Gastrocnemius medialis (tissue), 4 donors: ENCODE data around the gene FIGNL1. TPM values are rescaled to one million over a fixed set of nuclear protein-coding genes. Genes with fewer than 3 reads are reported as not detected.

Experiments used
- ATAC-seq, 2 donors: fragments of 150-250 bp; one replicate each; pipeline ENCODE4 v1.9.1; 2016
- DNase-seq, 2 donors: peaks; one replicate each; pipeline ENCODE4 v3.0.0-alpha.2; 2019
- H3K27ac ChIP-seq, 4 donors: fragments of 200-600 bp; sonication (generic); 1 replicate in 1 of 4; 2 replicates in 3 of 4; pipeline ENCODE4 v1.5.1; 2016 to 2018; ENCODE audit warnings: mild to moderate bottlenecking in 2 of 4, moderate library complexity in 1 of 4
- H3K27me3 ChIP-seq, 3 donors: fragments of 200-600 bp; sonication (generic) in 2 of 3; 1 replicate in 1 of 3; 2 replicates in 2 of 3; pipeline versions ENCODE4 v1.5.1 to v1.6.0; 2016 to 2019; ENCODE audit warnings: mild to moderate bottlenecking in 1 of 3, moderate library complexity in 1 of 3
- H3K36me3 ChIP-seq, 2 donors: fragments of 200-600 bp; sonication (generic) in 1 of 2; one replicate each; pipeline ENCODE4 v1.5.1; 2017 to 2018
- H3K4me1 ChIP-seq, 2 donors: fragments of 200-600 bp; sonication (generic) in 1 of 2; one replicate each; pipeline ENCODE4 v1.5.1; 2016 to 2017; ENCODE audit warnings: mild to moderate bottlenecking in 2 of 2
- H3K4me3 ChIP-seq, 4 donors: fragments of 200-600 bp; sonication (generic) in 3 of 4; 1 replicate in 1 of 4; 2 replicates in 3 of 4; pipeline ENCODE4 v1.5.1; 2016 to 2019; ENCODE audit warnings: mild to moderate bottlenecking in 2 of 4
- H3K9me3 ChIP-seq, 3 donors: fragments of 200-600 bp; sonication (generic) in 2 of 3; 1 replicate in 1 of 3; 2 replicates in 2 of 3; pipeline ENCODE4 v1.5.1; 2016 to 2019
- CTCF ChIP-seq, 5 experiments: fragments of 450-650 bp in 3 of 5; fragments of 200-600 bp in 2 of 5; sonication (generic) in 2 of 5; IDR thresholded peaks in 4 of 5; conservative IDR thresholded peaks in 1 of 5; 1 replicate in 4 of 5; 2 replicates in 1 of 5; pipeline ENCODE4 v1.5.1; 2016 to 2019; ENCODE audit warnings: antibody characterized with exemption in 5 of 5, mild to moderate bottlenecking in 3 of 5, moderate library complexity in 3 of 5
- POLR2A ChIP-seq, 2 donors: fragments of 450-650 bp; IDR thresholded peaks; one replicate each; pipeline ENCODE4 v1.6.1; 2017; ENCODE audit warnings: antibody characterized with exemption in 2 of 2, mild to moderate bottlenecking in 2 of 2, moderate library complexity in 2 of 2
- in situ Hi-C, 4 donors: fragments of 200-750 bp; cut with MboI; loops; one replicate each; pipeline versions ENCODE4 v1.15.0 to v1.8.0; 2017; ENCODE audit warnings: low sequenced_read_pairs in 4 of 4
- intact Hi-C: fragments of 100-400 bp; cut with DNase I; formaldehyde crosslinking; loops from one replicate; pipeline ENCODE4 v1.15.1; 2023; ENCODE audit warnings: low total_unique reads
- total RNA-seq, 4 donors: library from RNA; depleted of rRNA; stranded (reverse); fragments of >200 nt; gene quantifications; one replicate each; pipeline versions ENCODE4 v1.1.0 to v1.2.3, GENCODE V29; 2016

Gene FIGNL1
- total RNA-seq, 4 donors from 2014 or later, result 2.3 to 9.2 (median 6.2) TPM

DNA sequence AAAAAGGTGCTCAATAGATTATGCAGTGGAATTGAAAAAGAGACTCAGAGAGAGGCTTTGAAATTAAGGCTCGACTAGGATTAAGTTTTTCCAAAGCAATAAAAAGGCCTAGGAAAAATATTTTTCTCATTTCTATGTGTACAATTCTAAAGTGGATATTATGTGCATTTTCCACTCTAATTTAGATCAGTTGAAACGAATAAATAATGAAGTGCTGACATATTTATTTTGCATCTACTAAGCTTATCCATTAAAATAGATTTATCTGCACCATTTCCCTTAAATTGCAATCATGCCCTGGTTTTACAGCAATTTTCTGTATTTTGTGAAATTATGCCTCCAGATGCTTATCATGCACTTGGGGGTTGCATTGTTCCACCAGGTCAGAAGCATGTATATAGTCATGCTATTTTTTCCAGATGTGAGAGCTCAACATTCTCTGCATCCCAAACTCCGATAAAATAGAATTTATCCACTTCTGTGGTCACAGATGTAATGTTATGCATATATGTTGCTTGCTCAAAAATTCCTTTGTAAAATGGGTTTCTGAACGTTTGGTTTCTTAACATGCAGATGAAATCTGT, 18.3 kb downstream of the FIGNL1 start:
- H3K36me3 ChIP-seq, result no peaks in the 10 kb centered on the region
- no peak for DNase-seq

DNA sequence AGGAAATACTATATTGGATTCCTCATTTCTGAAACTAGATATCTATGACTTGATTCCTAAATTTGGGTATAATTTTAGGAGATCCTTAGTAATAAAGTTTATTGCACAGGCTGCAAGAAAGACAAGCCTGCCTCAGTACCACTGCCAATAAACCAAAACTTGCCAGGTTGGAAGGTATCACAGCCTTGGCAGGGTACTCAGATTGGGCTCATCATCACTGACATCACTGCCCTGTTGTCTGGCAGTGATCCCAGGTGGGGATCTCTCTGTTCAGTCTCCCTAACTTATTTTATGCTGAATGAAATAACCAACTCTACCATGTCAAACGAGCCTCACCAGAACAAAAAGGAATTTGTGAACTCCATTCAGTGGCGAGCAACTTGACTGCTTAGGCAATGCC, 18.8 kb downstream of the FIGNL1 start:
- Histone ChIP-seq H3K36me3 (no peaks in the 10 kb centered on the region), H3K27me3 (no peaks in the 10 kb centered on the region), H3K27ac (no peak overlapping the region), H3K4me3 (no peak overlapping the region), H3K9me3 (no peaks in the 10 kb centered on the region), H3K4me1 (no peaks in the 10 kb centered on the region)
- no peak for DNase-seq
- no peak for ATAC-seq
- in situ Hi-C loops, result no loop called here
- TF ChIP-seq POLR2A (IDR thresholded peaks at IDR 0.05) (no peak), CTCF (IDR thresholded peaks at IDR 0.05 in 4 of 5, conservative IDR thresholded peaks at IDR 0.05 in 1 of 5) (no peak)
- intact Hi-C loops, result no loop called here

More for the DNA sequence above, 18.3 kb downstream of the FIGNL1 start:
- no peak for ATAC-seq
- no peaks in the 10 kb centered on the region for H3K27me3 ChIP-seq
- H3K4me3 ChIP-seq, result no peak overlapping the region
- no peaks in the 10 kb centered on the region for H3K4me1 ChIP-seq
- no peak overlapping the region for H3K27ac ChIP-seq
- in situ Hi-C loops, result no loop called here
- intact Hi-C loops, result no loop called here
- H3K9me3 ChIP-seq, result no peaks in the 10 kb centered on the region
- no peak for TF ChIP-seq POLR2A (IDR thresholded peaks at IDR 0.05)
- TF ChIP-seq CTCF (IDR thresholded peaks at IDR 0.05 in 4 of 5, conservative IDR thresholded peaks at IDR 0.05 in 1 of 5), result no peak

DNA sequence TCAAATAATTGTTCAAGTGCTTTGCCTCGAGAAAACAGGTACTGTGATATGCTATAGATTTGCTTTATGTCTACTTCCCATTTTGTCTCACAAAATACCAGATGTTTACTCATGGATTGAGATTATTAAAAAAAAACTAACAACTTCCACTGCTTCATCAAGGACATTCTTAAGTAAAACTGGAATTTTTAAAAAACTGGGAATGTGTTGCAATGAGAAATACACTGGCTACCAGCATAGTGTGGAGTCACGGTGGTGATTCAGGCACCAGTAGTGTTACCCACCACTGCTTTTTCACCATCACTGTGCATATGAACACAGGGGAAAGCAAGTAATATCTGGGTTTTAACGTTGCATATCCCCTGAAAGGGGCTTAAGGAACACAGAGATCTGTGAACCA, 21.2 kb downstream of the FIGNL1 start:
- no peaks in the 10 kb centered on the region for H3K36me3 ChIP-seq
- no peaks in the 10 kb centered on the region for H3K9me3 ChIP-seq
- no peak overlapping the region for H3K4me3 ChIP-seq
- in situ Hi-C loops, result no loop called here
- H3K27me3 ChIP-seq, result no peaks in the 10 kb centered on the region
- TF ChIP-seq CTCF (IDR thresholded peaks at IDR 0.05 in 4 of 5, conservative IDR thresholded peaks at IDR 0.05 in 1 of 5) (no peak), POLR2A (IDR thresholded peaks at IDR 0.05) (no peak)
- DNase-seq (no peak), ATAC-seq (no peak)
- no peaks in the 10 kb centered on the region for H3K4me1 ChIP-seq
- intact Hi-C loops, result no loop called here
- no peak overlapping the region for H3K27ac ChIP-seq

GRCh38 chr7:50427518-50427917, 22.6 kb downstream of the FIGNL1 start:
- intact Hi-C loops (no loop called here), in situ Hi-C loops (no loop called here)
- TF ChIP-seq POLR2A (IDR thresholded peaks at IDR 0.05) (no peak), CTCF (IDR thresholded peaks at IDR 0.05 in 4 of 5, conservative IDR thresholded peaks at IDR 0.05 in 1 of 5) (no peak)

More at GRCh38 chr7:50427518-50427917, 22.6 kb downstream of the FIGNL1 start:
- Histone ChIP-seq H3K27ac (no peak overlapping the region), H3K9me3 (no peaks in the 10 kb centered on the region), H3K27me3 (no peaks in the 10 kb centered on the region), H3K4me3 (no peak overlapping the region), H3K4me1 (no peaks in the 10 kb centered on the region), H3K36me3 (no peaks in the 10 kb centered on the region)
- ATAC-seq, result no peak
- no peak for DNase-seq
